Stimulated activated CD8-positive, alpha-beta memory T cell treated with anti-CD3 and anti-CD28 coated beads, Interleukin-15, amount 100 ng/mL, for 1 hour (primary cell): ENCODE results near the gene IFT81.
"Not testable (repeated sequence)": the region's sequence is repeated elsewhere in the genome, so short reads cannot be mapped to it uniquely, and the experiment has no call there.

Experiments used
- DNase-seq: peaks from one replicate; pipeline ENCODE4 v3.0.0-alpha.2; 2020; ENCODE audit warnings: low read depth

Gene IFT81

GRCh38 chr12:110107369-110108281, 16.5 kb upstream of the IFT81 start:
- no peak for DNase-seq

- DNase-seq = no peak
Observed at GRCh38 chr12:110108309-110109036, 15.7 kb upstream of the IFT81 start.

GRCh38 chr12:110109037-110109836, 14.9 kb upstream of the IFT81 start:
- DNase-seq = no peak

GRCh38 chr12:110109837-110110535, 14.2 kb upstream of the IFT81 start:
- DNase-seq = no peak

GRCh38 chr12:110111476-110112334, 12.5 kb upstream of the IFT81 start:
- no peak for DNase-seq

- DNase-seq = no peak
Observed at GRCh38 chr12:110112335-110112660, 11.9 kb upstream of the IFT81 start.

GRCh38 chr12:110114528-110114937, 9.6 kb upstream of the IFT81 start:
- no peak for DNase-seq

GRCh38 chr12:110115675-110116074, 8.5 kb upstream of the IFT81 start:
- DNase-seq = no peak

GRCh38 chr12:110116623-110117022, 7.5 kb upstream of the IFT81 start:
- DNase-seq = no peak

GRCh38 chr12:110117210-110117609, 6.9 kb upstream of the IFT81 start:
- not testable (repeated sequence) for DNase-seq

GRCh38 chr12:110117956-110118685, 6.0 kb upstream of the IFT81 start:
- no peak for DNase-seq

GRCh38 chr12:110122929-110123328, 1.2 kb upstream of the IFT81 start:
- DNase-seq = no peak

GRCh38 chr12:110123919-110124268, 263 bp upstream of the IFT81 start:
- DNase-seq = no peak

- DNase-seq = no peak
Observed at GRCh38 chr12:110126557-110126956, 2.4 kb downstream of the IFT81 start.

- DNase-seq = no peak
Observed at GRCh38 chr12:110134691-110135411, 10.7 kb downstream of the IFT81 start.

- DNase-seq = no peak
Observed at GRCh38 chr12:110135806-110136205, 11.6 kb downstream of the IFT81 start.

- no peak for DNase-seq
Observed at GRCh38 chr12:110137786-110138185, 13.6 kb downstream of the IFT81 start.

GRCh38 chr12:110141389-110141788, 17.2 kb downstream of the IFT81 start:
- no peak for DNase-seq

GRCh38 chr12:110146986-110147385, 22.8 kb downstream of the IFT81 start:
- DNase-seq = no peak
